ENCODE data around the gene CYP19A1.

DNA sequence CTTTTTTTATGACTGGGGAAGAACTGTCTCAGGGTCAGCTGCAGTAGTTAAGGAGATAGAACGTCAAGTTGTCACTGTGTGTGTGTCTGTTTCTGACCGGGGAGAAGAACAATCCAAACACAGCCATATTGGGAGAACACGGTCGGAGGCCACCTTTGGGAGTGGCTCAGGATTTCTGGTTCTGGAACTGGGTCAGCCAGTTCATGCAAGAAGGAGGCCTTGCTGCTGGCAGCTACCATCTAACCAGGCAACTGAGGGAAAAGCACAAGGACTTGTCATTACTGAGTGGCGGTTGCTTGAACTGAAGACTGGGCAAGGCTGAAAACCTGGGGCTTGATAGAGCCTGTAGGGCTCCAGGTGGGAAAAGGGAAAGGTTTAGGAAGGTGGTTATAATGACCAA, 27.7 kb upstream of the CYP19A1 start:
- TF ChIP-seq, protein P1, sequence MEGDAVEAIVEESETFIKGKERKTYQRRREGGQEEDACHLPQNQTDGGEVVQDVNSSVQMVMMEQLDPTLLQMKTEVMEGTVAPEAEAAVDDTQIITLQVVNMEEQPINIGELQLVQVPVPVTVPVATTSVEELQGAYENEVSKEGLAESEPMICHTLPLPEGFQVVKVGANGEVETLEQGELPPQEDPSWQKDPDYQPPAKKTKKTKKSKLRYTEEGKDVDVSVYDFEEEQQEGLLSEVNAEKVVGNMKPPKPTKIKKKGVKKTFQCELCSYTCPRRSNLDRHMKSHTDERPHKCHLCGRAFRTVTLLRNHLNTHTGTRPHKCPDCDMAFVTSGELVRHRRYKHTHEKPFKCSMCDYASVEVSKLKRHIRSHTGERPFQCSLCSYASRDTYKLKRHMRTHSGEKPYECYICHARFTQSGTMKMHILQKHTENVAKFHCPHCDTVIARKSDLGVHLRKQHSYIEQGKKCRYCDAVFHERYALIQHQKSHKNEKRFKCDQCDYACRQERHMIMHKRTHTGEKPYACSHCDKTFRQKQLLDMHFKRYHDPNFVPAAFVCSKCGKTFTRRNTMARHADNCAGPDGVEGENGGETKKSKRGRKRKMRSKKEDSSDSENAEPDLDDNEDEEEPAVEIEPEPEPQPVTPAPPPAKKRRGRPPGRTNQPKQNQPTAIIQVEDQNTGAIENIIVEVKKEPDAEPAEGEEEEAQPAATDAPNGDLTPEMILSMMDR (IDR thresholded peaks at IDR 0.05), result no peak
- no peak for TF ChIP-seq EZH2 (IDR thresholded peaks at IDR 0.05; ENCODE audit: borderline replicate concordance, insufficient read depth, low read depth, low read length, poor library complexity, severe bottlenecking)
